ENCODE data around the gene STOM.

Gene STOM

GRCh38 chr9:121322037-121322736 lies 47.9 kb downstream of the STOM start:
- no peak overlapping the region for H3K4me3 ChIP-seq (ENCODE audit: low read depth, low read length)
- TF ChIP-seq CTCF (IDR thresholded peaks at IDR 0.05; ENCODE audit: borderline replicate concordance, insufficient read depth, low read depth, low read length): no peak

- TF ChIP-seq CTCF (IDR thresholded peaks at IDR 0.05; ENCODE audit: borderline replicate concordance, insufficient read depth, low read depth, low read length): no peak
- no peak overlapping the region for H3K4me3 ChIP-seq (ENCODE audit: low read depth, low read length)
Observed at GRCh38 chr9:121321016-121321503, 49.0 kb downstream of the STOM start.

GRCh38 chr9:121319383-121319780 lies 50.7 kb downstream of the STOM start:
- no peak overlapping the region for H3K4me3 ChIP-seq (ENCODE audit: low read depth, low read length)
- TF ChIP-seq CTCF (IDR thresholded peaks at IDR 0.05; ENCODE audit: borderline replicate concordance, insufficient read depth, low read depth, low read length): no peak

- no peak for TF ChIP-seq CTCF (IDR thresholded peaks at IDR 0.05; ENCODE audit: borderline replicate concordance, insufficient read depth, low read depth, low read length)
- H3K4me3 ChIP-seq (ENCODE audit: low read depth, low read length): no peak overlapping the region
Observed at GRCh38 chr9:121318631-121319382, 51.2 kb downstream of the STOM start.

- H3K4me3 ChIP-seq (ENCODE audit: low read depth, low read length): no peak overlapping the region
- TF ChIP-seq CTCF (IDR thresholded peaks at IDR 0.05; ENCODE audit: borderline replicate concordance, insufficient read depth, low read depth, low read length): no peak
Observed at GRCh38 chr9:121317737-121318630, 52.1 kb downstream of the STOM start.

GRCh38 chr9:121316852-121317373 lies 53.1 kb downstream of the STOM start:
- no peak overlapping the region for H3K4me3 ChIP-seq (ENCODE audit: low read depth, low read length)

More at GRCh38 chr9:121316852-121317373, 53.1 kb downstream of the STOM start:
- no peak for TF ChIP-seq CTCF (IDR thresholded peaks at IDR 0.05; ENCODE audit: borderline replicate concordance, insufficient read depth, low read depth, low read length)
